SW480 (cell line): ENCODE results near the gene CATSPERB.
"Not testable (repeated sequence)": the region's sequence is repeated elsewhere in the genome, so short reads cannot be mapped to it uniquely, and the experiment has no call there.

Source experiments
- DNase-seq: peaks from one replicate; pipeline ENCODE4 v3.0.0-alpha.2; 2016; ENCODE audit warnings: low spot score

CATSPERB gene

GRCh38 chr14:91577632-91578233 lies 154.2 kb downstream of the CATSPERB start:
- DNase-seq, result no peak

GRCh38 chr14:91575469-91576208 lies 156.2 kb downstream of the CATSPERB start:
- peak; percentile 63 for DNase-seq

GRCh38 chr14:91573894-91574837 lies 157.7 kb downstream of the CATSPERB start:
- peak; percentile 91 for DNase-seq

GRCh38 chr14:91573528-91573893 lies 158.4 kb downstream of the CATSPERB start:
- no peak for DNase-seq

- DNase-seq, result no peak
Measured at GRCh38 chr14:91570021-91570420, 161.9 kb downstream of the CATSPERB start.

GRCh38 chr14:91569301-91569700 lies 162.6 kb downstream of the CATSPERB start:
- DNase-seq, result no peak

- no peak for DNase-seq
Measured at GRCh38 chr14:91568626-91569025, 163.3 kb downstream of the CATSPERB start.

GRCh38 chr14:91567827-91568226 lies 164.1 kb downstream of the CATSPERB start:
- DNase-seq, result not testable (repeated sequence)

- DNase-seq, result no peak
Measured at GRCh38 chr14:91555531-91555930, 176.4 kb downstream of the CATSPERB start.

- peak; percentile 26 for DNase-seq
Measured at GRCh38 chr14:91554535-91555332, 177.2 kb downstream of the CATSPERB start.

- DNase-seq, result no peak
Measured at GRCh38 chr14:91548108-91548507, 183.8 kb downstream of the CATSPERB start.

- DNase-seq, result no peak
Measured at GRCh38 chr14:91545946-91546716, 185.8 kb downstream of the CATSPERB start.

- no peak for DNase-seq
Measured at GRCh38 chr14:91545204-91545603, 186.7 kb downstream of the CATSPERB start.

GRCh38 chr14:91536327-91536726 lies 195.6 kb downstream of the CATSPERB start:
- DNase-seq, result no peak

GRCh38 chr14:91534059-91534458 lies 197.8 kb downstream of the CATSPERB start:
- DNase-seq, result not testable (repeated sequence)

GRCh38 chr14:91533623-91534022 lies 198.3 kb downstream of the CATSPERB start:
- DNase-seq, result no peak
